Brain pericyte (primary cell): ENCODE results near the gene OR6C6.
"Not testable (repeated sequence)": the region's sequence is repeated elsewhere in the genome, so short reads cannot be mapped to it uniquely, and the experiment has no call there.

Experiments
- DNase-seq: peaks from one replicate; pipeline ENCODE4 v3.0.0-alpha.2; 2012; ENCODE audit warnings: low read depth, low spot score

Gene OR6C6

GRCh38 chr12:55296469-55296868 lies at the start of gene OR6C6:
TSS of gene OR6C6 (minus strand) at chr12:55296569. CDS start at chr12:55295232, 1,337 bp downstream.
- no peak for DNase-seq

- DNase-seq, result no peak
Measured at GRCh38 chr12:55336002-55336401, 39.6 kb upstream of the OR6C6 start.

- no peak for DNase-seq
Measured at GRCh38 chr12:55330446-55330845, 34.1 kb upstream of the OR6C6 start, which contains the start of gene OR6C3. TSS of gene OR6C3 (plus strand) at chr12:55330746. CDS start at chr12:55331701, 955 bp downstream.

GRCh38 chr12:55325801-55326200 lies 29.4 kb upstream of the OR6C6 start:
- not testable (repeated sequence) for DNase-seq

GRCh38 chr12:55320201-55320600 lies 23.8 kb upstream of the OR6C6 start:
- no peak for DNase-seq

GRCh38 chr12:55314043-55314442 lies 17.7 kb upstream of the OR6C6 start, which contains the start of gene OR6C1:
TSS of gene OR6C1 (plus strand) at chr12:55314343. CDS start at chr12:55320600, 6,257 bp downstream.
- DNase-seq, result no peak

- DNase-seq, result no peak
Measured at GRCh38 chr12:55289999-55290398, 6.4 kb downstream of the OR6C6 start.

- no peak for DNase-seq
Measured at GRCh38 chr12:55280991-55281390, 15.4 kb downstream of the OR6C6 start.

- DNase-seq, result no peak
Measured at GRCh38 chr12:55258303-55258702, 38.1 kb downstream of the OR6C6 start.

GRCh38 chr12:55256831-55257230 lies 39.5 kb downstream of the OR6C6 start:
- DNase-seq, result no peak

GRCh38 chr12:55253281-55253680 lies 43.1 kb downstream of the OR6C6 start:
- no peak for DNase-seq

GRCh38 chr12:55250944-55251343 lies 45.4 kb downstream of the OR6C6 start:
- DNase-seq, result no peak

GRCh38 chr12:55246159-55246558 lies 50.2 kb downstream of the OR6C6 start:
- DNase-seq, result no peak

GRCh38 chr12:55244309-55244708 lies 52.1 kb downstream of the OR6C6 start, which contains the start of gene OR6C74:
TSS of gene OR6C74 (plus strand) at chr12:55244609. CDS start at chr12:55247288, 2,679 bp downstream.
- DNase-seq, result no peak
